Loucy (cell line): Measurements from ENCODE around the gene ZNF784.

ENCODE experiments used
- H2AFZ ChIP-seq: fragments of 200-600 bp; sonication (generic); 2 replicates; pipeline ENCODE4 v1.6.0; 2016; ENCODE audit warnings: antibody characterized with exemption, mild to moderate bottlenecking, low read length, moderate library complexity
- H3F3A ChIP-seq: fragments of 200-600 bp; 2 replicates; pipeline ENCODE4 v1.6.0; 2016; ENCODE audit warnings: antibody characterized with exemption, low read depth, mild to moderate bottlenecking
- H3K27me3 ChIP-seq: fragments of 200-600 bp; sonication (generic); 2 replicates; pipeline ENCODE4 v1.6.1; 2014; ENCODE audit warnings: low read length, mild to moderate bottlenecking; ENCODE audit not compliant: insufficient read depth, poor library complexity, severe bottlenecking
- H3K36me3 ChIP-seq: fragments of 200-600 bp; sonication (generic); 2 replicates; pipeline ENCODE4 v1.6.1; 2016; ENCODE audit warnings: low read length; ENCODE audit not compliant: insufficient read depth
- H3K4me1 ChIP-seq: fragments of 200-600 bp; sonication (generic); 2 replicates; pipeline ENCODE4 v1.5.1; 2014; ENCODE audit warnings: low read length, mild to moderate bottlenecking; ENCODE audit not compliant: insufficient read depth, poor library complexity, severe bottlenecking
- H3K4me2 ChIP-seq: fragments of 200-600 bp; sonication (generic); 2 replicates; pipeline ENCODE4 v1.6.0; 2014; ENCODE audit warnings: antibody characterized with exemption, low read length, low read depth, mild to moderate bottlenecking; ENCODE audit not compliant: poor library complexity, severe bottlenecking
- H3K4me3 ChIP-seq: fragments of 200-600 bp; sonication (generic); 2 replicates; pipeline ENCODE4 v1.5.1; 2014; ENCODE audit warnings: low read length, mild to moderate bottlenecking, mixed read lengths; ENCODE audit not compliant: poor library complexity, severe bottlenecking
- H3K79me2 ChIP-seq: fragments of 200-600 bp; sonication (generic); 2 replicates; pipeline ENCODE4 v1.6.1; 2014; ENCODE audit warnings: low read length; ENCODE audit not compliant: insufficient read depth
- H3K9ac ChIP-seq: fragments of 200-600 bp; sonication (generic); 2 replicates; pipeline ENCODE4 v1.6.0; 2014; ENCODE audit warnings: mild to moderate bottlenecking, low read depth, low read length, moderate library complexity; ENCODE audit not compliant: poor library complexity, severe bottlenecking
- H3K9me2 ChIP-seq: fragments of 200-600 bp; sonication (generic); replicated peaks from 2 replicates; pipeline ENCODE4 v1.6.1; 2016; ENCODE audit warnings: low read depth, low read length, mixed read lengths
- H3K9me3 ChIP-seq: fragments of 200-600 bp; sonication (generic); 2 replicates; pipeline ENCODE4 v1.6.1; 2014; ENCODE audit warnings: mild to moderate bottlenecking, antibody characterized with exemption, low read length, low read depth; ENCODE audit not compliant: insufficient read depth
- H4K20me1 ChIP-seq: fragments of 200-600 bp; sonication (generic); 2 replicates; pipeline ENCODE4 v1.6.0; 2014; ENCODE audit warnings: antibody characterized with exemption, low read length, mild to moderate bottlenecking; ENCODE audit not compliant: insufficient read depth, poor library complexity, severe bottlenecking
- CTCF ChIP-seq: fragments of 200-600 bp; sonication (generic); conservative IDR thresholded peaks from 2 replicates; pipeline ENCODE4 v1.5.1; 2014; ENCODE audit warnings: mild to moderate bottlenecking, antibody characterized with exemption, low read length
- EZH2phosphoT487 ChIP-seq: fragments of 200-600 bp; IDR thresholded peaks from 2 replicates; pipeline ENCODE4 v1.6.1; 2018; ENCODE audit warnings: antibody characterized with exemption, mild to moderate bottlenecking, moderate library complexity, borderline replicate concordance

Gene ZNF784

GRCh38 chr19:55600662-55601028, 23.7 kb downstream of the ZNF784 start:
- Histone ChIP-seq H3K4me2 (peak overlapping the region; percentile 95), H3K27me3 (no peaks in the 10 kb centered on the region), H3K9me2 (no peaks in the 10 kb centered on the region), H3K9ac (peak overlapping the region; percentile 97), H3K79me2 (peaks cover 26% of the 10 kb centered on the region), H2AFZ (peak overlapping the region; percentile 56; the same call in 1 of the 2 replicates), H4K20me1 (peaks cover 7% of the 10 kb centered on the region), H3K36me3 (no peaks in the 10 kb centered on the region), H3F3A (peaks cover 6% of the 10 kb centered on the region), H3K4me1 (peaks cover 30% of the 10 kb centered on the region), H3K9me3 (no peaks in the 10 kb centered on the region), H3K4me3 (peak overlapping the region; percentile 74)
- TF ChIP-seq EZH2phosphoT487 (no peak), CTCF (no peak)

GRCh38 chr19:55599842-55600661, 24.3 kb downstream of the ZNF784 start, which contains the start of gene ZNF524:
ZNF524 (plus strand) TSS chr19:55600288; CDS start chr19:55602113, 1,825 bp downstream.
- peak within 1 kb of the TSS; percentile 74 for H3K4me3 ChIP-seq
- peaks cover 6% of the 10 kb centered on the region for H4K20me1 ChIP-seq
- peaks cover 4% of the 10 kb centered on the region for H3F3A ChIP-seq
- peaks cover 30% of the 10 kb centered on the region for H3K4me1 ChIP-seq
- TF ChIP-seq CTCF (no peak), EZH2phosphoT487 (no peak)
- no peaks in the 10 kb centered on the region for H3K36me3 ChIP-seq
- H3K4me2 ChIP-seq, result peak within 1 kb of the TSS; percentile 95
- no peaks in the 10 kb centered on the region for H3K9me3 ChIP-seq
- peak within 1 kb of the TSS; percentile 97 for H3K9ac ChIP-seq
- H3K79me2 ChIP-seq, result peaks cover 26% of the 10 kb centered on the region
- peak within 1 kb of the TSS; percentile 78 for H2AFZ ChIP-seq
- H3K27me3 ChIP-seq, result no peaks in the 10 kb centered on the region
- H3K9me2 ChIP-seq, result no peaks in the 10 kb centered on the region

GRCh38 chr19:55599468-55599841, 24.9 kb downstream of the ZNF784 start, which contains the start of gene FIZ1:
FIZ1 (minus strand) TSS chr19:55599517; CDS start chr19:55597865, 1,652 bp downstream.
- H3K4me3 ChIP-seq, result peak within 1 kb of the TSS; percentile 74
- H3K4me2 ChIP-seq, result peak within 1 kb of the TSS; percentile 95
- TF ChIP-seq CTCF (no peak), EZH2phosphoT487 (no peak)
- peaks cover 26% of the 10 kb centered on the region for H3K79me2 ChIP-seq
- H3K9me2 ChIP-seq, result no peaks in the 10 kb centered on the region
- no peaks in the 10 kb centered on the region for H3F3A ChIP-seq
- H3K4me1 ChIP-seq, result peaks cover 26% of the 10 kb centered on the region
- H3K27me3 ChIP-seq, result no peaks in the 10 kb centered on the region
- H2AFZ ChIP-seq, result peak within 1 kb of the TSS; percentile 78
- H3K9me3 ChIP-seq, result no peaks in the 10 kb centered on the region
- peaks cover 6% of the 10 kb centered on the region for H4K20me1 ChIP-seq
- H3K9ac ChIP-seq, result peak within 1 kb of the TSS; percentile 97
- H3K36me3 ChIP-seq, result no peaks in the 10 kb centered on the region
